HL-60 (cell line): Measurements from ENCODE around the gene KRTAP20-3.

Experiments used
- DNase-seq, 2 experiments: peaks; one replicate each; pipeline ENCODE4 v3.0.0-alpha.2; 2010 to 2020; ENCODE audit warnings: low read depth in 1 of 2, low spot score in 1 of 2
- H3K27ac ChIP-seq: fragments of 250-450 bp; sonication (Bioruptor Pico); replicated peaks from 2 replicates; pipeline ENCODE4 v1.5.1; 2020; ENCODE audit warnings: mild to moderate bottlenecking, moderate library complexity
- H3K27me3 ChIP-seq: fragments of 250-450 bp; sonication (Bioruptor Pico); 2 replicates; pipeline ENCODE4 v1.5.1; 2021; ENCODE audit warnings: mild to moderate bottlenecking, moderate library complexity; ENCODE audit not compliant: insufficient read depth, poor library complexity, severe bottlenecking
- H3K4me3 ChIP-seq: replicated peaks from 2 replicates; pipeline ENCODE4 v1.5.1; 2011; ENCODE audit warnings: mild to moderate bottlenecking, control low read depth, low read length; ENCODE audit not compliant: insufficient read depth
- GABPA ChIP-seq: IDR thresholded peaks from 2 replicates; pipeline ENCODE4 v1.6.1; 2012; ENCODE audit warnings: low read depth
- POLR2AphosphoS5 ChIP-seq: IDR thresholded peaks from 2 replicates; pipeline ENCODE4 v1.6.1; 2012; ENCODE audit warnings: low read depth
- SPI1 ChIP-seq: IDR thresholded peaks from 2 replicates; pipeline ENCODE4 v1.6.1; 2012; ENCODE audit warnings: low read depth, mild to moderate bottlenecking, borderline replicate concordance
- TF ChIP-seq, protein P1 (sequence below): IDR thresholded peaks from 2 replicates; pipeline ENCODE4 v1.6.1; 2012; ENCODE audit warnings: low read depth; ENCODE audit not compliant: insufficient replicate concordance
- TF ChIP-seq, protein P2 (sequence below): IDR thresholded peaks from one replicate; pipeline ENCODE4 v1.5.1; 2011; ENCODE audit warnings: low read length, control low read depth, inconsistent platforms; ENCODE audit not compliant: insufficient read depth

Gene KRTAP20-3

DNA sequence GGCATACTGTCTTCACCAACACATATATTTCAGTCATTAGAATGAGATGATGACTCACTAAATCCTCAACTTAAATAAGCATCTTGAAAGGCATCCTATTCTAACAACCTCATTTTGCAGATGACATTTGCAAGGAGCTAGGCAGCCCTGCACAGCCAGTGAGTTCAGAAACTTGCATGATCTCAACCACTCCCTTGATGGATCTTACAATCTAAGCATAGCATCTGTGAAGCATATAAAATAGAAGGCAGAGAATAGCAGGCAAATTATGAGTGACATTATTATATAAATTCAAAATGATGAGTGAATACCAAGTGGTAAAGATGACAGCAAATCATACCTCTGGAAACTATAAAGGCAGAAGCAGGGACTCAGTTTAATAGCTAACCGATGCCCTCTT is 31.6 kb downstream of the KRTAP20-3 start:
- H3K27me3 ChIP-seq: no peaks in the 10 kb centered on the region
- no peak for DNase-seq
- H3K4me3 ChIP-seq: no peak overlapping the region
- TF ChIP-seq, protein P1, sequence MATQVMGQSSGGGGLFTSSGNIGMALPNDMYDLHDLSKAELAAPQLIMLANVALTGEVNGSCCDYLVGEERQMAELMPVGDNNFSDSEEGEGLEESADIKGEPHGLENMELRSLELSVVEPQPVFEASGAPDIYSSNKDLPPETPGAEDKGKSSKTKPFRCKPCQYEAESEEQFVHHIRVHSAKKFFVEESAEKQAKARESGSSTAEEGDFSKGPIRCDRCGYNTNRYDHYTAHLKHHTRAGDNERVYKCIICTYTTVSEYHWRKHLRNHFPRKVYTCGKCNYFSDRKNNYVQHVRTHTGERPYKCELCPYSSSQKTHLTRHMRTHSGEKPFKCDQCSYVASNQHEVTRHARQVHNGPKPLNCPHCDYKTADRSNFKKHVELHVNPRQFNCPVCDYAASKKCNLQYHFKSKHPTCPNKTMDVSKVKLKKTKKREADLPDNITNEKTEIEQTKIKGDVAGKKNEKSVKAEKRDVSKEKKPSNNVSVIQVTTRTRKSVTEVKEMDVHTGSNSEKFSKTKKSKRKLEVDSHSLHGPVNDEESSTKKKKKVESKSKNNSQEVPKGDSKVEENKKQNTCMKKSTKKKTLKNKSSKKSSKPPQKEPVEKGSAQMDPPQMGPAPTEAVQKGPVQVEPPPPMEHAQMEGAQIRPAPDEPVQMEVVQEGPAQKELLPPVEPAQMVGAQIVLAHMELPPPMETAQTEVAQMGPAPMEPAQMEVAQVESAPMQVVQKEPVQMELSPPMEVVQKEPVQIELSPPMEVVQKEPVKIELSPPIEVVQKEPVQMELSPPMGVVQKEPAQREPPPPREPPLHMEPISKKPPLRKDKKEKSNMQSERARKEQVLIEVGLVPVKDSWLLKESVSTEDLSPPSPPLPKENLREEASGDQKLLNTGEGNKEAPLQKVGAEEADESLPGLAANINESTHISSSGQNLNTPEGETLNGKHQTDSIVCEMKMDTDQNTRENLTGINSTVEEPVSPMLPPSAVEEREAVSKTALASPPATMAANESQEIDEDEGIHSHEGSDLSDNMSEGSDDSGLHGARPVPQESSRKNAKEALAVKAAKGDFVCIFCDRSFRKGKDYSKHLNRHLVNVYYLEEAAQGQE: no peak
- TF ChIP-seq GABPA: no peak
- TF ChIP-seq POLR2AphosphoS5: no peak
- no peak for TF ChIP-seq SPI1
- TF ChIP-seq, protein P2, sequence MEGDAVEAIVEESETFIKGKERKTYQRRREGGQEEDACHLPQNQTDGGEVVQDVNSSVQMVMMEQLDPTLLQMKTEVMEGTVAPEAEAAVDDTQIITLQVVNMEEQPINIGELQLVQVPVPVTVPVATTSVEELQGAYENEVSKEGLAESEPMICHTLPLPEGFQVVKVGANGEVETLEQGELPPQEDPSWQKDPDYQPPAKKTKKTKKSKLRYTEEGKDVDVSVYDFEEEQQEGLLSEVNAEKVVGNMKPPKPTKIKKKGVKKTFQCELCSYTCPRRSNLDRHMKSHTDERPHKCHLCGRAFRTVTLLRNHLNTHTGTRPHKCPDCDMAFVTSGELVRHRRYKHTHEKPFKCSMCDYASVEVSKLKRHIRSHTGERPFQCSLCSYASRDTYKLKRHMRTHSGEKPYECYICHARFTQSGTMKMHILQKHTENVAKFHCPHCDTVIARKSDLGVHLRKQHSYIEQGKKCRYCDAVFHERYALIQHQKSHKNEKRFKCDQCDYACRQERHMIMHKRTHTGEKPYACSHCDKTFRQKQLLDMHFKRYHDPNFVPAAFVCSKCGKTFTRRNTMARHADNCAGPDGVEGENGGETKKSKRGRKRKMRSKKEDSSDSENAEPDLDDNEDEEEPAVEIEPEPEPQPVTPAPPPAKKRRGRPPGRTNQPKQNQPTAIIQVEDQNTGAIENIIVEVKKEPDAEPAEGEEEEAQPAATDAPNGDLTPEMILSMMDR: no peak
- H3K27ac ChIP-seq: no peak overlapping the region

DNA sequence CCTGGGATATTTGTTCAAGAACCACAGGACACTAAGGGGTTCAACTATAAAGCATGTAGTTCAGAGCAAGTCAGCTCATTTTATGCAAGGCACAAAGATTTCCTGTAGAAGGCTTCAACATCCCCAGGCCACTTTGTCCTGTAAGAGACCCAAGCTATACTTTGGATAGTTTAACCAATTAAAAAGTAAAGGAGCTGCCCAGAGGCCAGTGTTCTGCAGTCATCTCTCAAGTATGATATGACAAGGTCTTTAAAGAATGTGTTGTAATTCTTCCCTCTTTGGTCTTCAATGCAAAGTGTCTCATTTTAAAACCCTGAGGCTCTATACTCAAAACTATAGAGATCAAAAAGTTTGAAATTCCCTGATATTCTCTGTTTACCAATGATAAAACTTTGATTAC is 34.1 kb downstream of the KRTAP20-3 start:
- H3K27ac ChIP-seq: no peak overlapping the region
- no peaks in the 10 kb centered on the region for H3K27me3 ChIP-seq
- TF ChIP-seq, protein P2: no peak
- TF ChIP-seq GABPA: no peak
- TF ChIP-seq SPI1: no peak
- no peak for TF ChIP-seq POLR2AphosphoS5
- TF ChIP-seq, protein P1: no peak
- DNase-seq: no peak
- H3K4me3 ChIP-seq: no peak overlapping the region

DNA sequence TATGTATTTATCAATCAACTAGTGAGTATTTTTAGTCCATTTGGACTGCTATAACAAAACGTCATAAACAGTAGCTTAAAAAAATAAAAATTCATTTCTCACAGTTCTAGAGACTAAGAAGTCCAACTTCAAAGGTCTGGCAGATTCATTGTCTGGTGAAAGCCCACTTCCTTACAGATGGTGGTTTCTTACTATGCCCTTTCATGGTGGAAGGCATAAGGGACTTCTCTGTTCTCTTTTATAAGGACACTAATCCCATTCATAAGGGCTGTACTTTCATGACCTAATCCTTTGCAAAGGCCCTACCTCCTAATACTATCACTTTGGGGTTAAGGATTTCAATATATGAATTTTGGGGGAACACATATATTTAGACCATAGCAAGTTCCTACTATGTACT is 37.9 kb downstream of the KRTAP20-3 start:
- no peak for DNase-seq
- no peak for TF ChIP-seq GABPA
- TF ChIP-seq, protein P2: no peak
- TF ChIP-seq, protein P1: no peak
- TF ChIP-seq POLR2AphosphoS5: no peak
- TF ChIP-seq SPI1: no peak
- H3K27me3 ChIP-seq: no peaks in the 10 kb centered on the region
- no peak overlapping the region for H3K4me3 ChIP-seq
- no peak overlapping the region for H3K27ac ChIP-seq
